ENCODE measurements around the gene AGBL3.

DNA sequence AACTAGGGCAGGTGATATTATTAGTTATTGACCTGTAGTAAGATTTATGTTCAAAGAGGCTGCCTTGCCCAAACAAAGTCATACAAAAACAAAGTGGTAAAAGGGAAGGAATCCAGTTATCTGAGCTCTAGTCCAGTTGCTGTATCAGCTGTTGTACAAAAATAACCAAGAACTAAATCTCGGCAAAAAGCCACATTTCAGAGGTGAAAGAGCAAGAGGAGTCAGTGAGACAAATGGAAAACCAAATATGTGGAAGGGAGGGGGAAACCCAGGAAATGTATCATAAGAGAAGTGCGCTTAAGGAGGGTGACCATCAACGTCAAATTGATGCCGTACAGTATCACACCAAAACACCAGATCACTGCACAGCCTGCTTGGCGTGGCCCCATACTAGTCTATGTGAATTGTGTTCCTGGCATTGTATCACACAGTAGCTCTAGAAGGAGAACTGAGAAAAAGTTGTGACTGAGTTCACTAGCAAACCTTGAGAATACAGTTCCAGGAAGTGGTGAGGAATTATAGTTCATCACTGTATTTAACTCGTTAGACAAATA lies 6.4 kb downstream of the AGBL3 start:
- TF ChIP-seq, protein P1, sequence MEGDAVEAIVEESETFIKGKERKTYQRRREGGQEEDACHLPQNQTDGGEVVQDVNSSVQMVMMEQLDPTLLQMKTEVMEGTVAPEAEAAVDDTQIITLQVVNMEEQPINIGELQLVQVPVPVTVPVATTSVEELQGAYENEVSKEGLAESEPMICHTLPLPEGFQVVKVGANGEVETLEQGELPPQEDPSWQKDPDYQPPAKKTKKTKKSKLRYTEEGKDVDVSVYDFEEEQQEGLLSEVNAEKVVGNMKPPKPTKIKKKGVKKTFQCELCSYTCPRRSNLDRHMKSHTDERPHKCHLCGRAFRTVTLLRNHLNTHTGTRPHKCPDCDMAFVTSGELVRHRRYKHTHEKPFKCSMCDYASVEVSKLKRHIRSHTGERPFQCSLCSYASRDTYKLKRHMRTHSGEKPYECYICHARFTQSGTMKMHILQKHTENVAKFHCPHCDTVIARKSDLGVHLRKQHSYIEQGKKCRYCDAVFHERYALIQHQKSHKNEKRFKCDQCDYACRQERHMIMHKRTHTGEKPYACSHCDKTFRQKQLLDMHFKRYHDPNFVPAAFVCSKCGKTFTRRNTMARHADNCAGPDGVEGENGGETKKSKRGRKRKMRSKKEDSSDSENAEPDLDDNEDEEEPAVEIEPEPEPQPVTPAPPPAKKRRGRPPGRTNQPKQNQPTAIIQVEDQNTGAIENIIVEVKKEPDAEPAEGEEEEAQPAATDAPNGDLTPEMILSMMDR (IDR thresholded peaks at IDR 0.05) = no peak
- no peak for TF ChIP-seq POLR2A (IDR thresholded peaks at IDR 0.05)

Data from ovary (tissue), 3 donors.